Daoy (cell line): ENCODE results near the gene TCHP. TPM values are rescaled to one million over a fixed set of nuclear protein-coding genes. Genes with fewer than 3 reads are reported as not detected.
A peak's percentile ranks its signal among the peaks of the same experiment; 100 is the strongest.

ENCODE experiments used
- DNase-seq: peaks from one replicate; pipeline ENCODE4 v3.0.0-alpha.2; 2015; ENCODE audit warnings: low read depth
- total RNA-seq: library from RNA; depleted of rRNA; stranded (reverse); fragments of >200 nt; shearing (Covaris generic); gene quantifications from 2 replicates; pipeline ENCODE4 v1.2.3, GENCODE V29; 2014

TCHP gene
- total RNA-seq, 1 experiment from 2014 or later: 37.3 TPM

- no peak for DNase-seq
These were observed 32.9 kb downstream of the TCHP start for GRCh38 chr12:109932878-109933503.

GRCh38 chr12:109934026-109934425 lies 34.0 kb downstream of the TCHP start:
- no peak for DNase-seq

DNA sequence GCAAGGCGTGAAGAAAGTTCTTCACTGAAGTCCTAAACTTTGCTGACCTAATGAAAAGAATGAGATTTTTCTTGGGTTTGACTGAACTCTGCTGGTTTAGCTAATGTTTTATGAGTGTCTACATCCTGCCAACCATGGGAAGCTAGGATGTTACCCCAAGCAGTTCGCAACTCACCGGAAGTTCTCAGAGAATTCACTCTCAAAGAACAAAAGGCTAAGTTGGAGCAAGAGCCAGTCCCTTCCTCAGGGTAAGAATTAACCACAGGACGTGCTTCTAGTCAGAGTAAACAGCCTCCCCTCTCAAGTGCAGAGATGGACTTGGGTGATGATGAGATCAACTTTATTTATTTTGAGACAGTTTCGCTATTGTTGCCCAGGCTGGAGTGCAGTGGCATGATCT lies 37.3 kb downstream of the TCHP start:
- DNase-seq: no peak

GRCh38 chr12:109938947-109939346 lies 38.9 kb downstream of the TCHP start:
- no peak for DNase-seq

DNA sequence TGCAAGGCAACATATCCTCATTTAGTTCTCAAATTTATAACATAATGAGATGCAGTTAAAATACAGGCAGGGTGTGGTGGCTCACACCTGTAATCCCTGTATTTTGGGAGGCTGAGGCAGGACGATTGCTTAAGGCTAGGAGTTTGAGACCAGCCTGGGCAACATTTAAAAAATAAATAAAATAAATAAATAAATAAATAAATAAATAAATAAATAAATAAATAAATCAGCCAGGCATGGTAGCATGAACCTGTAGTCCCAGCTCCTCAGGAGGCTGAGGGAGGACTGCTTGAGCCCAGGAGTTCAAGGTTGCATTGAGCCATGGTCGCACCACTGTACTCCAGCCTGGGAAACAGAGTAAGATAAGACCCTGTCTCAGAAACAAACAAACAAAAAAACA lies 39.4 kb downstream of the TCHP start:
- no peak for DNase-seq

GRCh38 chr12:109940339-109940923 lies 40.4 kb downstream of the TCHP start:
- no peak for DNase-seq

- DNase-seq: peak; percentile 28
These were observed 43.7 kb downstream of the TCHP start for GRCh38 chr12:109943811-109944210.

DNA sequence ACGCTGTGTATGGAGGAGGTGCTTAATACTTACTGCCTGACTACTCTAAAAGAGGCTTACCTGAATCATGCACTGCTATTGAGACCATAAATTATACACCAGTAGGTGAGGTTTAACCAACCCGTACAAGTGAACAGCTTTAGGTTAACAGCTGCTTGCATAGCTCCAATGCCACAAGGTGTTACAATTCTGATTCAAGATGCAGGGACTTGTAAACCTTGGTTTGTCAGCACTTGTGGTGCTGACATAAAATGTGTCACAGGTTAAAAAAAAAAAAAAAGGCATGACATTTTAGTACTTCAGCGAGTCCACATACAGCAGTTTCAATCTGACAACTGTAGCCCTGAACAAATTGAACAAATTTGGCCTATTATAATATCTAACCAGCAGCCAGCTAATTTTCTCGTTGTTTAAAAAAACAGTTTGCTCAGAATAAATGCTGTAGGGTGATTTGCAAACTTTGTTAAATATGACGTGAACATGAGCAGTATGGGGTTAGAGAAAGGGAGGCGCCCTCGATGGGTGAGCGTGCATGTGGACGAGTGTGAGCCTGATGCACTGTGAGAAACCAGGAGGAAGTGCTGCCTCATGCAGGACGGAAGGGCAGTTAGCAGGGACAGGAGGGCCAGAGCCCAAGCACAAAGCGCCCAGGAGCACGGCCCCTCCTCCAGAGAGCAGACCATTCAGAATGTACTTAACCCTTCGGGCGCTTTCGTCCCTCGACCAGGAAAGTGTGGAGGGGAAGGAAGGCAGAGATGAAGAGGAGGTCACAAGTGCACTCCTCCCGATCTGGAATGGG lies 44.7 kb downstream of the TCHP start:
- no peak for DNase-seq

DNA sequence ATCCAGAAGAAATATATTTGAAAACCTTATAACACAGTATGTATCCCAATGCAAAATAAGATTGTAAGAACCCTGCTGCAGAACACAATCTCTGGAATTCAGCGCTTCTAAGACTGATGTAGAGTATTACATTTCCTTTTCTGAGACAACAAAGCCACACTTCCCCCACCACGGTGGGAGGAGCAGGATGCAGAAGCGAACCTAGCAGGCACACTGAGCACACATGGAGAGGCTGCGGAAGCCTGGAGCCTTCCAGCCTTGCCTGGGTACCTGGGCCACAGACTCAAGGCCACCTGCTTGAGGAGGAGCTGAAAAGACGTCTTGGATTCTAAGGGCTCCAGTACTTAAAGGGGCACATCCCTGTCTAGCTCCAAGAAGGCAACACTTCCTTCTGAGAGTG lies 46.4 kb downstream of the TCHP start:
- DNase-seq: peak; percentile 38

DNA sequence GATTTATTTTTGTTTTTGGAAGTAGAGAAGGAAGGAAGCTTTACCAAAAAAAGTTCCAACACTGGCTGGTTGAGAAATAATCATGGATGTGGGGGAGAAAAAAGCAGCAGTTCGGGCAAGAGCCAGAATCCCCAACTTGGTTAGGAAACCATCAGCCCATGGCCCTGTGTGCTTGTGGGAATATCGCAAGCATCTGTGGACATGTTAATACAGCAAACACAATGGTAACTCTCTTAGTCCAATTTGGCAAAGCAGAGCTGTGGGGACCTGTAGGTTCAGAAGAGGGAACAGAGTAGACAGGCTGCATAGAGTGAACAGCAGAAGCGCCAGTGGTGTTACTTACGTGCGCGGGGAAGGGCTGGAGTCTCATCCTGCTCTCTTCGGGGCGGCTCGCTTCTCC lies 46.8 kb downstream of the TCHP start:
- DNase-seq: no peak

GRCh38 chr12:109947521-109947920 lies 47.4 kb downstream of the TCHP start:
- peak; percentile 44 for DNase-seq

- DNase-seq: no peak
These were observed 48.3 kb downstream of the TCHP start for GRCh38 chr12:109948368-109948767.

DNA sequence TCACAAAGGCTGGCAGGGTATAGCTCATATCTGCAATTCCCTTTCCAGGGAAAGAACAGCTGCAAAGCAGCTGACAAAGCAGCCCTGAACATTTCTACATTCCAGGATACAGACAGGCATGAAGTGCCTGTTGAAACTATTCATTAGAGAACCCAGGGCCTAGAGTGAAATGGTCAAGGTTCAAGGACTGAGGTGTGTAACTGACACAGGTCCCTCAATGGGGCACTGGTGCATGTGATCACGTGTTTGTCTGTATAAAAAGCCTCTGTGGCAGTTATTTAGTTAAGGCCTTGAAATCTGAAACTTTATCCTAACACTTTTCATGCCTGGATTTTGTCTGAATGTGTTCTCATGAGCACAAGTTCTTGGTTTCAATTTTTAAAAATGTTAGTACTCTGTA lies 49.0 kb downstream of the TCHP start:
- DNase-seq: no peak

DNA sequence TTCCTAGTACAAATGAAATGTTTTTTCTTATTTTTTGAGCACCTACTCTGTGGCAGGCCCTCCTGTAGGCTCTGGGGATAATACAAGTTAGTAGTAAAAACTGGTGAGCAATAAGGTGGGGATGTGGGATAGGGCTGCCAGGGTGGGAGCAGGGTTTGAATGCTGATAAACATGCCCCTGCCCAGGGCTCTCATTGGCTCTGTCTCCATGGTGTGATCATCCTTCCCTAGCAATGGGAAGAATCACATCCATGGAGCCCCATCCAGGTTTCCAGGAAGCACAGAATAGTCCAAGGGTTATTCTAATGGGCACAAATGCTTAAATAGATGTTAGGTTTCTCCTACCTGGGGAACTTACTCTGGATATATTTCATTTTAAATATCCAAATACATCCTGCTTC lies 50.6 kb downstream of the TCHP start:
- DNase-seq: peak; percentile 25

DNA sequence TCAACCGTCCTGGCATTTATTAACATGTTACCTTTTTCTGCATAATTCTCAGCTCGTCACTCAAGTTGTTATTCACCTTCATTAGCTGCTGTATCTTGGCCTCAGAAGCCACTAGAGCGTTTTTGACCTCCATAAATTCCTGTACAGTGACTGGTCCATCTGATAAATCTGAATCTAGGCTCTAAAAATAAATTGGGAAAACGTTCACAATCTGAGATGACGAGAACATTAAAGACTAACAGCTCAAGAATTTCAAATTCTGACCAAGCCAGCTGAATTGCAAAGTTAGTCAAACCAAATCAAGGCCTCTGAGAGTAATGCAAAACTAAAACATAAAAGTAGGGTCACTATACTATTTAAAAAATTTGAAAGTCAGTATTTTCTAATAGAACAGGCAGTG lies 51.1 kb downstream of the TCHP start:
- peak; percentile 74 for DNase-seq

DNA sequence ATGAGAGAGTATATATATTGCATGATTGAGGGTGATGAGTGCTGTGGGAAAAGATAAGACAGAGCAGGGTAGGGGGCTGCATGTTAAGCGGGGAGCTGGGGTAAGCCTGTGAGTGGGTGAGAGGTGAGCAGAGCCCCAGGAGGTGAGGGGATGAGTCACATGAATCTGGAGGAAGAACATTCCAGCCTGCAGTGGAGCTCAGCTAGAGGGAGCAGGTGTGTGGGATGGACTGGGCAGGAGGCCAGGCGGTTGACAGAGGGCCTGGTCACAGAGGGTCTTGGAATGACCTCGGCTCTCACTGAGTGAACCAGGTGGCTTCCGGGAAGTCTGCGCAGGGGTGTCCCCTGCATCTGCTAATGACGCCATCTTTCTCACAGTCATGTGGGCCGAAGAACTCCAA lies 51.7 kb downstream of the TCHP start:
- DNase-seq: peak; percentile 96

GRCh38 chr12:109952160-109952858 lies 52.2 kb downstream of the TCHP start:
- peak; percentile 18 for DNase-seq

- no peak for DNase-seq
These were observed 52.8 kb downstream of the TCHP start for GRCh38 chr12:109952873-109953272.

GRCh38 chr12:109953656-109954055 lies 53.6 kb downstream of the TCHP start:
- DNase-seq: no peak

DNA sequence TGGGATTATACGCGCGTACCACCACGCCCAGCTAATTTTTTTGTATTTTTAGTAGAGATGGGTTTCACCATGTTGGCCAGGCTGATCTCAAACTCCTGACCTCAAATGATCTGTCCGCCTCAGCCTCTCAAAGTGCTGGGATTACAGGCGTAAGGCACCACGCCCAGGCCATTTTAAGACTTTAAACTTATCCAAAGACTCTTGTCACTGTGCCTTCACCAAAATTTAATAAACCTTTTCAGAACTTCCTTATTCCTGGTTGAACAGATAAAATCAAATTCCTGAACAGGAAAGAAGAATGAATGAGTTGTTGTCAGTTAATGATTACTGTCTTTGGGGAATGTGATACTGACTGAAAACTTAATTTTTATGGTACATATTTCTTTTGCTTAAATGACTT lies 58.3 kb downstream of the TCHP start:
- DNase-seq: no peak

GRCh38 chr12:109959411-109960093 lies 59.5 kb downstream of the TCHP start:
- DNase-seq: no peak

DNA sequence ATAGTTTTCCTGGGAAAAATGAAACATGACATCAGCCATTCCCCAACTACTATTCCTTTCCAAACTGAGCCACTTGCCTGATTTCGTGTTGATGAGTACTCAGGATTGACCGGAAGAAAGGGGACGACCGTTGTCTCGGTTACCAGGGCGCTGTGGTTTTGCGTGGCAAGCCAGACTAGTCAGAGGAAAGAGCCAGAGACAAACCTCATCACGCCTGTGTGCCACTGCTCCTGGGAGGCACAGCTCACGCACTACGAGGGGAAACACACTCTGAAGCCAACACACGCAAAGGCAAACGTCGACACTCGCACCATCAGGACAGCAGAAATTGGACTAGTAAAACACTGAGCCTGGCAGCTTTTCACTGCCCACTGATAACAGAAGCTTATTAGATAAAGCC lies 61.1 kb downstream of the TCHP start:
- peak; percentile 73 for DNase-seq
